ENCODE data around the gene CYB5R4. TPM values are rescaled to one million over a fixed set of nuclear protein-coding genes. Genes with fewer than 3 reads are reported as not detected.

Gene CYB5R4
- total RNA-seq, 1 donor from 2014 or later, result 12.8 TPM

DNA sequence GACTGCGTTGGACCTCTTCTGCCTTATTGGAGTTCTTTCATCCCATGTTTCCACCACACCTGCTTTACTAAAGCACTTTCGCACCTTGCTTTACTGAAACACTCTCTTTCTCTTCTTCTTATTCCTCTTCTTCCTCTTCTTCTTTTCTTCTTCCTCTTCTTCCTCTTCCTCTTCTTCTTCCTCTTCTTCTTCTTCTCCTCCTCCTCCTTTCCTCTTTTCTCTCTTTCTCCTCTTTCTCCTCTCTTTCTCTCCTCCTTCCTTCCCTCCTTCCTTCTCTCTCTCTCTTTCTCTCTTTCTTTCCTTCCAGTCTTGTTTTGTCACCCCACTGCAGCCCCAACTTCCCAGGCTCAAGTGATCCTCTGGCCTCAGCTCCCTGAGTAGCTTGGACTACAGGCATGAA is 10.4 kb upstream of the CYB5R4 start:
- no peak overlapping the region for H3K4me3 ChIP-seq (ENCODE audit: low read depth, low read length)
- no peak for TF ChIP-seq CTCF (IDR thresholded peaks at IDR 0.05; ENCODE audit: insufficient read depth, low read length, poor library complexity, severe bottlenecking)
- DNase-seq (ENCODE audit: low read depth), result no peak
- H3K27me3 ChIP-seq (ENCODE audit: control insufficient read depth, insufficient read depth, low read length), result peaks cover 16% of the 10 kb centered on the region
- H3K36me3 ChIP-seq (ENCODE audit: control insufficient read depth, insufficient read depth, low read length), result no peaks in the 10 kb centered on the region

- DNase-seq (ENCODE audit: low read depth), result no peak
- Histone ChIP-seq H3K4me3 (ENCODE audit: low read depth, low read length) (no peak overlapping the region), H3K36me3 (ENCODE audit: control insufficient read depth, insufficient read depth, low read length) (no peaks in the 10 kb centered on the region), H3K27me3 (ENCODE audit: control insufficient read depth, insufficient read depth, low read length) (peaks cover 17% of the 10 kb centered on the region)
- no peak for TF ChIP-seq CTCF (IDR thresholded peaks at IDR 0.05; ENCODE audit: insufficient read depth, low read length, poor library complexity, severe bottlenecking)
Measured at GRCh38 chr6:83849610-83850009, 9.9 kb upstream of the CYB5R4 start.

DNA sequence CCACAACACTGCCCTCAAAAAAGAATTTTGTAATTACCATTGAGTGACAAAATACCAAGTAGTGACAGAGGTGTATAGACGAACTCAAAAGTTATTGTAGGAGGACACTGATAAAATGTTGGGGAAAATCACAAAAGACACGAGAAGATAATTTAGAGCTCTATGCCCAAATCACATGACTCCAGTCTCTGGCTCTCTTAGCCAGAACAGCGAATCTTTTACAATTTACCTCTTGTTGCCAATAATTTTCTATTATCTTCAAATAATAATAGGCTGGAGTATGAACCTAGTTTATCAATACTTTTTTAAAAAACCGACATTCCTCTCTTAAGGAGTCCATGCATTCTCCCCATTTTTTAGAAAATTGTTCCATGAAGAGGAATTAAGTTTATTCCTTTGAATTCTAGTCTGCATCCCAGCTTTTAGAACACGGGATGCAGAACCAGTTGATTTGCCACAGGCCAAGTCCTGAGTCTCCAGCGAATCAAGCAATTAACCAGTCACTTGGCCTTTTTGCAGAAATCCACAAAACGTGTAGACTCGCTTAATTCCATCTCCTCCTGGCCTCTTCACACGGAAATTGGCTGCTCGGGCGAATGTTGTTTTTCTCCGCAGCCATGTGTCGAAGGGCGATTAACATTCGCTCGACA is 6.8 kb upstream of the CYB5R4 start:
- Histone ChIP-seq H3K36me3 (ENCODE audit: control insufficient read depth, insufficient read depth, low read length) (no peaks in the 10 kb centered on the region), H3K4me3 (ENCODE audit: low read depth, low read length) (peak overlapping the region; percentile 42), H3K27me3 (ENCODE audit: control insufficient read depth, insufficient read depth, low read length) (peaks cover 20% of the 10 kb centered on the region)
- TF ChIP-seq CTCF (IDR thresholded peaks at IDR 0.05; ENCODE audit: insufficient read depth, low read length, poor library complexity, severe bottlenecking), result no peak
- no peak for DNase-seq (ENCODE audit: low read depth)

DNA sequence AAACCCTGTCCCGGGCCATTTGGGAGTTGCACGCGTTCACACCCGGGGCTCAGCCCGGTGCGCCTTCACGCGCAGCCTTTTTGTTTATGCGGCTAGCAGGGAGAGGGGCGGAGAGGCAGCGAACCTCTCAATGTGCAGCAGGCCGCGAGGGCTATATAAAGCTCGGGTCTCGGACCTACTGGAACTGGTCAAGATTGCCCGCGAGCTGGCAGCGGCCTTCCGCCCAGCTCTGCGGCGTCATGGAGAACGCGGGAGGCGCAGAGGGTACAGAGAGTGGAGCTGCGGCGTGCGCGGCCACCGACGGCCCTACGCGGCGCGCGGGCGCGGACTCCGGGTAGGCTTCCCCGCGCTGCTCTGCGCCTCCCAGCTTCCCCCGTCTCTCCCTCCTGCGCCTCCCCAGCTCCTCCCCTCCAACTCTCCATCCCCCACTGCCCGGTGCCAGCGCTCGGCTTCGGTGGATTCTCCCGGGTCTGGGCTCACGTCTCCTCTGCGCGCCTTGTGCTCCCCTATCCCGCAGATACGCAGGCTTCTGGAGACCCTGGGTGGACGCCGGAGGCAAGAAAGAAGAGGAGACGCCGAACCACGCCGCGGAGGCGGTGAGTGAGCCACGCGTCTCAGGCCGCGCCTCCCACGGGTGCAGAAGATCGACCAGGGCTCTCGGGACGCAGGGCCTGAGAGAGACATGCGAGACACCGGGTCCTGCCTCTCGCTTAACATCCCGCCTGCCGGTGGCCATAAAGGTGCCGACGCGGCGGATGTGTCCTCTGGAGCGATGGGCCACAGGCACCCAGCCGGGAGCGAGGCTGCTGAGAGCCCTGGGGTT is 6.1 kb upstream of the CYB5R4 start, which contains the start of gene RIPPLY2:
TSS of gene RIPPLY2 (plus strand) at position 183 of the 823 bp plus-strand sequence. CDS start at position 240, 57 bp downstream.
- Histone ChIP-seq H3K27me3 (ENCODE audit: control insufficient read depth, insufficient read depth, low read length) (peaks cover 20% of the 10 kb centered on the region), H3K36me3 (ENCODE audit: control insufficient read depth, insufficient read depth, low read length) (no peaks in the 10 kb centered on the region), H3K4me3 (ENCODE audit: low read depth, low read length) (peak within 1 kb of the TSS; percentile 42)
- no peak for DNase-seq (ENCODE audit: low read depth)
- TF ChIP-seq CTCF (IDR thresholded peaks at IDR 0.05; ENCODE audit: insufficient read depth, low read length, poor library complexity, severe bottlenecking), result no peak

GRCh38 chr6:83854001-83854501 is 5.4 kb upstream of the CYB5R4 start:
- no peak for TF ChIP-seq CTCF (IDR thresholded peaks at IDR 0.05; ENCODE audit: insufficient read depth, low read length, poor library complexity, severe bottlenecking)
- no peak for DNase-seq (ENCODE audit: low read depth)
- H3K4me3 ChIP-seq (ENCODE audit: low read depth, low read length), result peak overlapping the region; percentile 42
- H3K36me3 ChIP-seq (ENCODE audit: control insufficient read depth, insufficient read depth, low read length), result no peaks in the 10 kb centered on the region
- peaks cover 20% of the 10 kb centered on the region for H3K27me3 ChIP-seq (ENCODE audit: control insufficient read depth, insufficient read depth, low read length)
